ENCODE measurements around the gene PDE8A.

Gene PDE8A

GRCh38 chr15:85041230-85041629 lies 59.6 kb downstream of the PDE8A start:
- DNase-seq, result no peak

GRCh38 chr15:85044251-85044853 lies 62.7 kb downstream of the PDE8A start:
- no peak for DNase-seq

GRCh38 chr15:85044894-85045293 lies 63.2 kb downstream of the PDE8A start:
- no peak for DNase-seq

- DNase-seq, result no peak
Observed at GRCh38 chr15:85045615-85046014, 64.0 kb downstream of the PDE8A start.

GRCh38 chr15:85047271-85047948 lies 65.8 kb downstream of the PDE8A start:
- no peak for DNase-seq

GRCh38 chr15:85048430-85048829 lies 66.8 kb downstream of the PDE8A start:
- DNase-seq, result no peak

- no peak for DNase-seq
Observed at GRCh38 chr15:85049805-85050204, 68.1 kb downstream of the PDE8A start.

- DNase-seq, result no peak
Observed at GRCh38 chr15:85059734-85060133, 78.1 kb downstream of the PDE8A start.

- no peak for DNase-seq
Observed at GRCh38 chr15:85062560-85062959, 80.9 kb downstream of the PDE8A start.

- DNase-seq, result no peak
Observed at GRCh38 chr15:85063088-85063487, 81.4 kb downstream of the PDE8A start.

GRCh38 chr15:85063522-85064079 lies 81.9 kb downstream of the PDE8A start:
- DNase-seq, result no peak

GRCh38 chr15:85064710-85065109 lies 83.1 kb downstream of the PDE8A start:
- DNase-seq, result no peak

- DNase-seq, result no peak
Observed at GRCh38 chr15:85071061-85071460, 89.4 kb downstream of the PDE8A start.

GRCh38 chr15:85071504-85071903 lies 89.8 kb downstream of the PDE8A start:
- no peak for DNase-seq

- no peak for DNase-seq
Observed at GRCh38 chr15:85072917-85073316, 91.3 kb downstream of the PDE8A start.

GRCh38 chr15:85073556-85074194 lies 92.0 kb downstream of the PDE8A start:
- DNase-seq, result no peak

GRCh38 chr15:85086855-85087254 lies 105.2 kb downstream of the PDE8A start:
- no peak for DNase-seq

- DNase-seq, result no peak
Observed at GRCh38 chr15:85088300-85088699, 106.6 kb downstream of the PDE8A start.

- DNase-seq, result no peak
Observed at GRCh38 chr15:85089929-85090597, 108.4 kb downstream of the PDE8A start.

- no peak for DNase-seq
Observed at GRCh38 chr15:85091990-85092389, 110.3 kb downstream of the PDE8A start.

GRCh38 chr15:85094685-85095084 lies 113.0 kb downstream of the PDE8A start:
- no peak for DNase-seq

GRCh38 chr15:85095566-85095965 lies 113.9 kb downstream of the PDE8A start:
- no peak for DNase-seq

- DNase-seq, result no peak
Observed at GRCh38 chr15:85097250-85097649, 115.6 kb downstream of the PDE8A start.

GRCh38 chr15:85097725-85098124 lies 116.1 kb downstream of the PDE8A start:
- DNase-seq, result no peak
